Measurements from ENCODE around the gene CGN.

Gene CGN

DNA sequence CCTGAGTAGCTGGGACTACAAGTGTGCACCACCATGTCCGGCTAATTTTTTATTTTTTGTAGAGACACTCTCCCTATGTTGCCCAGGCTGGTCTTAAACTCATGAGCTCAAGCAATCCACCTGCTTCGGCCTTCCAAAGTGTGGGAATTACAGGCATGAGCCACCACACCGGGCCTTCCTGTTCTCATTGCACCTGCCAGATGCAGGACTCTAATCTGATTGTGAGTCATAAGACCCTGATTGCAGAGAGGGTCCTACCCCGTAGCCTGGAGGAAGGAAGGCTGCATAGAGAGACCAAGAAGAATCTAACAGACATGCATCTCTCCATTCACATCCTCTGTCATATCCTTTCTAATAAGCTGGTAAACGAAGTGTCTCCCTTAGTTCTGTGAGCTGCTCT, 19.5 kb upstream of the CGN start:
- Mint-ChIP-seq H3K27ac (no peak overlapping the region), H3K27me3 (peaks cover 8% of the 10 kb centered on the region), H3K4me3 (no peak overlapping the region), H3K9me3 (no peaks in the 10 kb centered on the region), H3K4me1 (peaks cover 14% of the 10 kb centered on the region)
- DNase-seq (no peak), ATAC-seq (no peak)

GRCh38 chr1:151492120-151492519, 19.1 kb upstream of the CGN start:
- Mint-ChIP-seq H3K9me3 (no peaks in the 10 kb centered on the region), H3K27me3 (peaks cover 8% of the 10 kb centered on the region), H3K4me1 (peaks cover 14% of the 10 kb centered on the region), H3K4me3 (no peak overlapping the region), H3K27ac (peak overlapping the region in 1 of 2 donors; percentile 34)
- ATAC-seq (no peak), DNase-seq (no peak)

DNA sequence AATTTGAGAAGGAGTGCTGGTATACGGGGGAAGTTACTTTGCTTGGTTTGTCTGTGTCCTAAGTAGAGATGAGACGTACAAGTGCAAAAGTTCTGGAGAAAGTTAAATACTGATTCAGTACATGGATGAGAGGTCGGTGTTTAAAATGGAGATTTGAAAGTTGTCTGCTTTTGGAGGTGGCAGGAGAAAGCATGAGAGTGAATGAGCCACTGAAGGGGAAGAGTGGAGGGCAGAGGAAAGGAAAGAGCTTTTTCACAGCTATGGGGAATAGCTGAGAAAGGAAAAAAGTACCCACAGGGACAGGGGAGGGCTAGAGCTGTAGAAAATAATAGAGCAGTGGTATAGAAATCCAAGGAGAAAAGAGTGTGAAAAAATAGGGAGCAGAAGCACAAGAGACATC, 18.1 kb upstream of the CGN start:
- DNase-seq (no peak), ATAC-seq (no peak)
- Mint-ChIP-seq H3K4me3 (no peak overlapping the region), H3K9me3 (no peaks in the 10 kb centered on the region), H3K27ac (no peak overlapping the region), H3K4me1 (peaks cover 14% of the 10 kb centered on the region), H3K27me3 (peaks cover 8% of the 10 kb centered on the region)

DNA sequence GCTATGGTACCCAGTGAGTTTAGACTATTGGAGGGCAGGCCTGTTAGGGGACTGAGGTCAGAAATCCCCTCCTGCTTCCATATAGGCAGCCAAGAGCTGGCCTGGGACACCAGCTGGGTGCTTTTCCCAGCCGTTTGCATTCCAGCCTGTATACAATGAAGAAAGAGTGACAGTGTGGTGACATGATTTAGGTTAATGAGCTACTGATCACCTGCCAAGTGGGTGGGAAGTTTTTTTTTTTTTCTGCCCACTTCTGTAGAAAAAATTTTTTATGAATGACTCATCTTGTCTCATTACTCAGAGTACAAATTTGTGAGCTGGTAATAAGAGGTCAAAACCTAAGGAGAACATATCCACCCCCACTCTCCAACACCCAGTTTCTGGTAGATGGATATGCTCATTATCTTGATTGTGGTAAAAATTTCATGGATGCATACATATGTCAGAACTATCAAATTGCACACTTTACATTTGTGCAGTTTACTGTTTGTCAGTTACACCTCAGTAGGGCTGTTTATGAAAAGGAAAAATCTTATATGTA, 16.4 kb upstream of the CGN start:
- no peak overlapping the region for H3K4me3 Mint-ChIP-seq
- H3K27ac Mint-ChIP-seq: no peak overlapping the region
- no peaks in the 10 kb centered on the region for H3K9me3 Mint-ChIP-seq
- peaks cover 8% of the 10 kb centered on the region for H3K27me3 Mint-ChIP-seq
- no peak for DNase-seq
- H3K4me1 Mint-ChIP-seq: peaks cover 14% of the 10 kb centered on the region
- peak; percentile 87 for ATAC-seq

DNA sequence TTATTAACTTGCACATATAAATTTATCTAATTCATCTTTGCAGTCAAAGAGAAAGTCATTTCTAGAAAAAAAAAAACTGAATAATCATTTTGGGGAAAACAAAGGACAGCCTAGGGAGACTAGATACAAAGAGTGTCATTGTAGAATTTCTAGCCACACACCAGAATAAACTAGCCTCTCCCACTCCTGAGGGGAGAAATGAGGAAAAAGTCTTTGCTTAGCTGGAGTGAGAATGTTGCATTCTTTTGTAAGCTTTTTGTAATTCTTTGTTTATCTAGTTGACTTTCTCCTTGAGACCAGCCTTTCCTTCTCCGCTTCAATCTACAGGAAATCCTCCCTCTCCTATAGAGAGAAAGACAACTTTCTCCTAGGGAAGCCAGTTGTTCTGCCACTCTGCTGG, 15.9 kb upstream of the CGN start:
- Mint-ChIP-seq H3K27ac (no peak overlapping the region), H3K27me3 (peaks cover 8% of the 10 kb centered on the region), H3K4me1 (peaks cover 14% of the 10 kb centered on the region), H3K4me3 (no peak overlapping the region), H3K9me3 (no peaks in the 10 kb centered on the region)
- no peak for ATAC-seq
- DNase-seq: no peak

DNA sequence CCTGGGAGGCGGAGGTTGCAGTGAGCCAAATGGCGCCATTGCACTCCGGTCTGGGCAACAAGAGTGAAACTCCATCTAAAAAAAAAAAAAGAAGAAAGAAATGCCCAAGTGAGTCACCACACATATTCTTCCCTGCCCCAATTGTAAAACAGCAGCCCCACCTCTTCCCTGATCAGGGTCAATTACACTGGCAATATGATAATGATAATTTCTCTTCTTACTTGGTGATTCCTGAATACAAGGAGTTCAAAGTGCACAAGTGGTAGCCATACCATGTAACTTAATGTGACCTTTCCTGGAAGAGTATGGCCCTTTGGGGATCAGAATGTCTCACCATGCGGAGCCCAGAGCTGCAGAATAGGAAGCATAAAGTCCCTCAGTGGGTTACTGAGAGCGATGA, 11.8 kb upstream of the CGN start:
- H3K4me3 Mint-ChIP-seq: no peak overlapping the region
- no peaks in the 10 kb centered on the region for H3K27me3 Mint-ChIP-seq
- peaks cover 14% of the 10 kb centered on the region for H3K4me1 Mint-ChIP-seq
- no peak overlapping the region for H3K27ac Mint-ChIP-seq
- ATAC-seq (no peak), DNase-seq (no peak)
- H3K9me3 Mint-ChIP-seq: no peaks in the 10 kb centered on the region

DNA sequence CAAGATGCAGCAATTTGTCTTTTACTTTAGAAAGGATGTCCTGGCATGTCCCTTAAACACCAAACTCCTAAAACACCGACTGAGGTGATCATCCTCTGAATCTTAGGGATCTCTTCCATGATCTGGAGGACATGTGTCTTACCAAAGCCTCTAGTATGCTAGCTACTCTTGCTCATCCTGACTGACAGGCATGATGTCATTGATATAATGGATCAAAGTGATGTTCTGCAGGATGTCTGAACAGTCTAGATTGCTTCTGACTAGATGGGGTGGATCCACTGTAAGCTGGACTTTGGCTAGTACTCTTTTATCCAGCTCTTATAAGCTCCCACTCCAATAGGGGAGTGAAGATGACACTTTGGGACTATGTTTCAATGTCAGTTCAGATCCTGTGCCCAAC, 11.3 kb upstream of the CGN start:
- H3K9me3 Mint-ChIP-seq: no peaks in the 10 kb centered on the region

GRCh38 chr1:151501474-151501873, 9.7 kb upstream of the CGN start:
- DNase-seq (no peak), ATAC-seq (no peak)
- H3K4me1 Mint-ChIP-seq: no peaks in the 10 kb centered on the region
- no peak overlapping the region for H3K4me3 Mint-ChIP-seq
- no peak overlapping the region for H3K27ac Mint-ChIP-seq
- H3K27me3 Mint-ChIP-seq: no peaks in the 10 kb centered on the region
- no peaks in the 10 kb centered on the region for H3K9me3 Mint-ChIP-seq

More for the DNA sequence above, 11.3 kb upstream of the CGN start:
- ATAC-seq (no peak), DNase-seq (no peak)
- Mint-ChIP-seq H3K27ac (no peak overlapping the region), H3K4me1 (peaks cover 9% of the 10 kb centered on the region), H3K4me3 (no peak overlapping the region), H3K27me3 (no peaks in the 10 kb centered on the region)

- Mint-ChIP-seq H3K4me1 (no peaks in the 10 kb centered on the region), H3K27ac (no peak overlapping the region), H3K9me3 (no peaks in the 10 kb centered on the region), H3K4me3 (no peak overlapping the region), H3K27me3 (no peaks in the 10 kb centered on the region)
- ATAC-seq (no peak), DNase-seq (no peak)
These were observed 9.0 kb upstream of the CGN start for GRCh38 chr1:151502035-151502700.

GRCh38 chr1:151502859-151503780, 8.1 kb upstream of the CGN start:
- H3K27ac Mint-ChIP-seq: no peak overlapping the region
- H3K4me3 Mint-ChIP-seq: no peak overlapping the region
- H3K9me3 Mint-ChIP-seq: no peaks in the 10 kb centered on the region
- no peaks in the 10 kb centered on the region for H3K27me3 Mint-ChIP-seq
- H3K4me1 Mint-ChIP-seq: no peaks in the 10 kb centered on the region
- ATAC-seq: no peak
- no peak for DNase-seq

- H3K9me3 Mint-ChIP-seq: no peaks in the 10 kb centered on the region
- H3K4me1 Mint-ChIP-seq: no peaks in the 10 kb centered on the region
- no peak for DNase-seq
- no peak overlapping the region for H3K4me3 Mint-ChIP-seq
- no peak for ATAC-seq
- no peaks in the 10 kb centered on the region for H3K27me3 Mint-ChIP-seq
- H3K27ac Mint-ChIP-seq: no peak overlapping the region
These were observed 6.9 kb upstream of the CGN start for GRCh38 chr1:151504252-151504651.

DNA sequence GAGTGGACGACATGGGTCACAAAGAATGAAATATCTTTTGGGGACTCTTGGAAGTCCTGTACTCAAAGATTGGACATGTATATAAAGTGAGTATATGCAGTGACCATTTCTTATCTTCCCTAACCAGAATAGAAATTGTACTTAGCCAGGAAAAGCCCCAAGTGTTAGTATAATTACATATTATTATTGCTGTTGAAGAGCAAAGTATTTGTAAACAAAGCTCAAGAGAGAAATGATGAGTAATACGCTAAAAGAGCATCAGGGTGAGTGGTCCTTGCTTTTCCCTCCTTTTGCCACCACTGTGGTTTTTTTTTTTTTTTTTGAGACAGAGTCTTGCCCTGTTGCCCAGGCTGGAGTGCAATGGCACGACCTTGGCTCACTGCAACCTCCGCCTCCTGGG, 6.4 kb upstream of the CGN start:
- H3K9me3 Mint-ChIP-seq: no peaks in the 10 kb centered on the region
- no peaks in the 10 kb centered on the region for H3K27me3 Mint-ChIP-seq
- H3K4me1 Mint-ChIP-seq: no peaks in the 10 kb centered on the region
- no peak overlapping the region for H3K27ac Mint-ChIP-seq
- H3K4me3 Mint-ChIP-seq: no peak overlapping the region
- ATAC-seq (no peak), DNase-seq (no peak)

GRCh38 chr1:151508833-151509232, 2.4 kb upstream of the CGN start:
- H3K27me3 Mint-ChIP-seq: no peaks in the 10 kb centered on the region
- H3K27ac Mint-ChIP-seq: no peak overlapping the region
- no peak for ATAC-seq
- H3K9me3 Mint-ChIP-seq: no peaks in the 10 kb centered on the region
- no peak overlapping the region for H3K4me3 Mint-ChIP-seq
- H3K4me1 Mint-ChIP-seq: peaks cover 23% of the 10 kb centered on the region
- DNase-seq: no peak

DNA sequence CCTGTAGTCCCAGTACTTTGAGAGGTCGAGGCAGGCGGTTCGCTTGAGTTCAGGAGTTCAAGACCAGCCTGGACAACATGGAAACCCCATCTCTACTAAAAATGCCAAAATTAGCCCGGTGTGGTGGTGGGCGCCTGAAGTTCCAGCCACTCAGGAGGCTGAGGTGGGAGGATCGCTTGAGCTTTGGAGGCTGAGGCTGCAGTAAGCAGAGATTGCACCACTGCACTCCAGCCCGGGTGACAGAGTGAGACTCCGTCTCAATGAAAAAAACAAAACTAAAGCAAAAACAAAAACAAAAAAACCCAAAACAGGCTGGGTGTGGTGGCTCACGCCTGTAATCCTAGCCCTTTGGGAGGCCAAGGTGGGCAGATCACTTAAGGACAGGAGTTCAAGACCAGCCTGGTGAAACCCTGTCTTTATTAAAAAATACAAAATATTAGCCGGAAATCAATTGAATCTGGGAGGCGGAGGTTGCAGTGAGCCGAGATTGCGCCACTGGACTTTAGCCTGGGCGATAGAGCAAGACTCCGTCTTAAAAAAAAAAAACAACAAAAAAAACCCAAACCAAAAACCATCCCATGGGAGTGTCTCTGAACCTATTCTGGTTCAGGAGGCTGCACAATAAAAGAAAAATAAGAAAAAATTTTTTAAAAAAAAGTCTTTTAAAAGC, 1.7 kb upstream of the CGN start:
- H3K4me1 Mint-ChIP-seq: peaks cover 27% of the 10 kb centered on the region
- no peak overlapping the region for H3K4me3 Mint-ChIP-seq
- H3K27me3 Mint-ChIP-seq: no peaks in the 10 kb centered on the region
- H3K27ac Mint-ChIP-seq: no peak overlapping the region
- ATAC-seq (no peak), DNase-seq (no peak)
- no peaks in the 10 kb centered on the region for H3K9me3 Mint-ChIP-seq

GRCh38 chr1:151510020-151510405, 1.2 kb upstream of the CGN start:
- peaks cover 27% of the 10 kb centered on the region for H3K4me1 Mint-ChIP-seq
- no peak for DNase-seq
- no peaks in the 10 kb centered on the region for H3K9me3 Mint-ChIP-seq
- no peak for ATAC-seq
- no peak overlapping the region for H3K27ac Mint-ChIP-seq
- no peaks in the 10 kb centered on the region for H3K27me3 Mint-ChIP-seq
- H3K4me3 Mint-ChIP-seq: no peak overlapping the region

DNA sequence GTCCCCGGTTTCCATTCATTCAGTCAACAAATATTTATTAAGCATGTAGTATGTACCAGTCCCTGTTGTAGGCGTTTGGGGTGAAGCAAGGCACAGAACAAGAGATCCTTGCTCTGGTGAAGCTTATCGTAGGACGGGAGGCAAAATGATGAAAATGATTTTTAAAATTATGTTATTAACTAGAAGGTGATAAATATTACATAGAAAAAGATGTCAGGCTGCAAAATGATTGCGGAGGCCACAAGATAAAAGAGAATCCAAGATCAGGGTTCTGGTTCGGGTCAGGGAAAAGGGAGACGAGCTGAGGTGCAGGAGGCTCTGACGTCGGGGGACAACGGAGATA, 602 bp upstream of the CGN start:
- no peak for ATAC-seq
- H3K4me3 Mint-ChIP-seq: peak overlapping the region; percentile 87 to 95
- DNase-seq: no peak
- H3K4me1 Mint-ChIP-seq: peaks cover 27% of the 10 kb centered on the region
- H3K27ac Mint-ChIP-seq: peak overlapping the region; percentile 50 to 84
- no peaks in the 10 kb centered on the region for H3K9me3 Mint-ChIP-seq
- no peaks in the 10 kb centered on the region for H3K27me3 Mint-ChIP-seq
